ENCODE results near the gene BAAT.

Gene BAAT

GRCh38 chr9:101375546-101375945 is 9.3 kb downstream of the BAAT start:
- DNase-seq (ENCODE audit: insufficient read length, low spot score): no peak
- FAIRE-seq: no peak
- TF ChIP-seq, protein P1, sequence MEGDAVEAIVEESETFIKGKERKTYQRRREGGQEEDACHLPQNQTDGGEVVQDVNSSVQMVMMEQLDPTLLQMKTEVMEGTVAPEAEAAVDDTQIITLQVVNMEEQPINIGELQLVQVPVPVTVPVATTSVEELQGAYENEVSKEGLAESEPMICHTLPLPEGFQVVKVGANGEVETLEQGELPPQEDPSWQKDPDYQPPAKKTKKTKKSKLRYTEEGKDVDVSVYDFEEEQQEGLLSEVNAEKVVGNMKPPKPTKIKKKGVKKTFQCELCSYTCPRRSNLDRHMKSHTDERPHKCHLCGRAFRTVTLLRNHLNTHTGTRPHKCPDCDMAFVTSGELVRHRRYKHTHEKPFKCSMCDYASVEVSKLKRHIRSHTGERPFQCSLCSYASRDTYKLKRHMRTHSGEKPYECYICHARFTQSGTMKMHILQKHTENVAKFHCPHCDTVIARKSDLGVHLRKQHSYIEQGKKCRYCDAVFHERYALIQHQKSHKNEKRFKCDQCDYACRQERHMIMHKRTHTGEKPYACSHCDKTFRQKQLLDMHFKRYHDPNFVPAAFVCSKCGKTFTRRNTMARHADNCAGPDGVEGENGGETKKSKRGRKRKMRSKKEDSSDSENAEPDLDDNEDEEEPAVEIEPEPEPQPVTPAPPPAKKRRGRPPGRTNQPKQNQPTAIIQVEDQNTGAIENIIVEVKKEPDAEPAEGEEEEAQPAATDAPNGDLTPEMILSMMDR (IDR thresholded peaks at IDR 0.05; ENCODE audit: insufficient read depth, missing control alignments): no peak

DNA sequence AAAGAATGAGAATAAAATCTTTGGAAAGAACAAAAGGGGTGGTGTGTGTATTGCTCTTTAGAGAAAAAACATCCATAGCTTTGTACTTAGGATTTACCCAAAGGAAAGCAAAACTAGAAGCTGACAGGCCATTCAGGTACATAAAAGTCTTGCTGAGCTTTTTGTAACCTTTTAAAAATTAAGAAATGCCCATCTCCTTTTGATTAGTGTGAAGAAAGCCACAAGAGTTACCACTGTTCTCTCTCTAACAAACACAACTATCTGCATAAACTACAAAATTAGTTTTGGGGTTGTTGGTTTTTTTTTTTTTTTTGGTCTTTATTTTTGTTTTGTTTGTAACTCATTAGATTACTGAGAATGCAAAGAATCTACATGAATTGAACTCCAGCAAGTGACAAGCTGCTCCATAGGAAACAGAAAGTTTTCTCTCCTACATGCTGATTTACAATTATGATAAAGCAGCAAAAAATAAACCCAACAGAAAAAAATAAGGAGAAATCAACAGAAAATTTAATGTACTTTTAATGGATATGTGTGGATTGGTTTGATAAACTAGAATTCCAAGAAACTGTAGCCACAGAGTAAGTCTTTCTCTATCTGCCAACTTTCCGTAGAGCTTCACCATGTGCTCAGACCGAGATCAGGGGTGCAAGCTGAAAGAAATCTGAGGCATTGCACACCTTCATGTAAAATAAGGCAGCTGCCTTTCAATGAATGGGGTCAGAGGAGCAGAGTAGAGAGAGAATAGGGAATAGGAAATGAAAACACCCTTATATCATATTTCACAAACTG is 12.3 kb downstream of the BAAT start:
- TF ChIP-seq, protein P1 (IDR thresholded peaks at IDR 0.05; ENCODE audit: insufficient read depth, missing control alignments): no peak
- FAIRE-seq (no peak), DNase-seq (ENCODE audit: insufficient read length, low spot score) (no peak)

- DNase-seq (ENCODE audit: insufficient read length, low spot score) (no peak), FAIRE-seq (no peak)
- TF ChIP-seq, protein P1 (IDR thresholded peaks at IDR 0.05; ENCODE audit: insufficient read depth, missing control alignments): no peak
These were observed 13.0 kb downstream of the BAAT start for GRCh38 chr9:101371813-101372212.

DNA sequence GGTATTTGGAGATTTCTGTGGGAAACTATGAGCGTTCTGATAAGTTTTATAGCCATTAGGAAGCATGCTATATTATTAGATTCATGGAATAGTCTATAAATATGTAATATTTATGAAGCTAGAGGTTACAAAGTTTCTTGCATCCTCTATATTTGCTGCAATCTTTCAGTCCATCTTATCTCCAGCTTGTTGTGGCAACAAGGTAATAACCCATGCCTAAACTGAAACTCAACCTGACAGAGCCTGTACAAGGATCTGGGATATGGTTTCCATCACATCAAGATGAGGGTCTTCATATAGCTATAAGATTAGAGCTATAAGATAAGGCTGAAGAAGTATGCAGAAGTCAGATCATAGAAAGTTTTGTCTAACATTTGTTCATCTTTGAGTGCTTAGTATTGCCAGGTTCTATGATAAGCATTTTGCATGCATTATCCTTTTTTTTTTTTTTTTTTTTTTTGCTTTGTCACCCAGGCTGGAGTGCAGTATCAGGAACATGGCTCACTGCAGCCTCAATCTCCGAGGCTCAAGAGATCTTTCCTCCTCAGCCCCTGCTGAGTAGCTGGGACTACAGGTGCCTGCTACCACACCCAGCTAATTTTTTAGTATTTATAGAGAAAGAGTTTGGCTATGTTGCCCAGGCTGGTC is 14.8 kb downstream of the BAAT start:
- FAIRE-seq (no peak), DNase-seq (ENCODE audit: insufficient read length, low spot score) (no peak)
- TF ChIP-seq, protein P1 (IDR thresholded peaks at IDR 0.05; ENCODE audit: insufficient read depth, missing control alignments): no peak

- TF ChIP-seq, protein P1 (IDR thresholded peaks at IDR 0.05; ENCODE audit: insufficient read depth, missing control alignments): no peak
- no peak for DNase-seq (ENCODE audit: insufficient read length, low spot score)
- FAIRE-seq: no peak
These were observed 15.5 kb downstream of the BAAT start for GRCh38 chr9:101369286-101369685.

DNA sequence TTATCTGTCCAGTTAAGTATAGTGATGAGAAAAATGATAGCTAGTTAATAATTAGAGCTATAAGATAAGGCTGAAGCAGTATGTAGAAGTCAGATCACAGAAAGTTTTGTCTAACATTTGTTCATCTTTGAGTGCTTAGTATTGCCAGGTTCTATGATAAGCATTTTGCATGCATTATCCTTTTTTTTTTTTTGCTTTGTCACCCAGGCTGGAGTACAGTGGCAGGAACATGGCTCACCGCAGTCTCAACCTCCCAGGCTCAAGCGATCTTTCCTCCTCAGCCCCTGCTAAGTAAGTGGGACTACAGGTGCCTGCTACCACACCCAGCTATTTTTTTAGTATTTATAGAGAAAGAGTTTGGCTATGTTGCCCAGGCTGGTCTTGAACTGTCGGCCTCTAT is 17.5 kb downstream of the BAAT start:
- DNase-seq (ENCODE audit: insufficient read length, low spot score) (no peak), FAIRE-seq (no peak)
- TF ChIP-seq, protein P1 (IDR thresholded peaks at IDR 0.05; ENCODE audit: insufficient read depth, missing control alignments): no peak

Data from D721Med (cell line).